HEK293 (cell line): ENCODE results near the gene PIN1.

ENCODE experiments used
- CTCF ChIA-PET: fragments of 350-600 bp; formaldehyde crosslinking; extraction: SDS; loops from one replicate; lab custom pipeline; 2021; ENCODE audit warnings: antibody characterized with exemption; lab: Yijun Ruan, JAX
- POLR2A ChIA-PET: fragments of 300-600 bp; formaldehyde crosslinking; extraction: SDS; loops from one replicate; lab custom pipeline; 2020; ENCODE audit warnings: antibody characterized with exemption, inconsistent platforms; lab: Yijun Ruan, JAX
- H3K27ac ChIP-seq: fragments of 200-500 bp; sonication (Bioruptor generic); 2 replicates; pipeline ENCODE4 v1.5.1; 2014; ENCODE audit warnings: low read depth, low read length, control low read depth, inconsistent platforms; ENCODE audit errors: extremely low read depth
- H3K36me3 ChIP-seq, 2 experiments: fragments of 200-500 bp in 1 of 2; sonication (Bioruptor generic) in 1 of 2; 1 replicate in 1 of 2; 2 replicates in 1 of 2; pipeline ENCODE4 v1.5.1; 2014 to 2017; ENCODE audit warnings: inconsistent platforms in 2 of 2, low read length in 2 of 2; ENCODE audit not compliant: control insufficient read depth in 2 of 2, insufficient read depth in 1 of 2
- H3K4me1 ChIP-seq: fragments of 200-500 bp; sonication (Bioruptor generic); 2 replicates; pipeline ENCODE4 v1.5.1; 2014; ENCODE audit warnings: mild to moderate bottlenecking, low read length, inconsistent platforms; ENCODE audit not compliant: control insufficient read depth, insufficient read depth
- H3K4me3 ChIP-seq: 2 replicates; pipeline ENCODE4 v1.5.1; 2011; ENCODE audit warnings: low read depth, mild to moderate bottlenecking, control low read depth, low read length, moderate library complexity
- H3K9me3 ChIP-seq: fragments of 200-500 bp; sonication (Bioruptor generic); 2 replicates; pipeline ENCODE4 v1.5.1; 2014; ENCODE audit warnings: low read depth, low read length, inconsistent platforms; ENCODE audit not compliant: control insufficient read depth, insufficient read depth
- FEZF1 ChIP-seq: fragments of 450-650 bp; formaldehyde crosslinking; IDR thresholded peaks from 2 replicates; pipeline ENCODE4 v1.5.1; 2016; ENCODE audit warnings: missing biosample characterization, missing genetic modification characterization
- KLF7 ChIP-seq: fragments of 450-650 bp; formaldehyde crosslinking; IDR thresholded peaks from 2 replicates; pipeline ENCODE4 v1.5.1; 2016; ENCODE audit warnings: missing biosample characterization, missing genetic modification characterization, borderline replicate concordance
- ZBTB1 ChIP-seq: fragments of 450-650 bp; formaldehyde crosslinking; IDR thresholded peaks from 2 replicates; pipeline ENCODE4 v1.5.1; 2016; ENCODE audit warnings: missing biosample characterization, missing genetic modification characterization
- ZNF324 ChIP-seq: fragments of 450-650 bp; formaldehyde crosslinking; IDR thresholded peaks from 2 replicates; pipeline ENCODE4 v1.5.1; 2016; ENCODE audit warnings: missing biosample characterization, missing genetic modification characterization
- ZNF335 ChIP-seq: fragments of 450-650 bp; formaldehyde crosslinking; conservative IDR thresholded peaks from 2 replicates; pipeline ENCODE4 v1.5.1; 2016; ENCODE audit warnings: missing biosample characterization, missing genetic modification characterization
- ZNF391 ChIP-seq: fragments of 450-650 bp; formaldehyde crosslinking; IDR thresholded peaks from 2 replicates; pipeline ENCODE4 v1.5.1; 2016; ENCODE audit warnings: low read depth, missing biosample characterization, missing genetic modification characterization, borderline replicate concordance
- ZNF488 ChIP-seq: fragments of 450-650 bp; formaldehyde crosslinking; IDR thresholded peaks from 2 replicates; pipeline ENCODE4 v1.5.1; 2016; ENCODE audit warnings: missing biosample characterization, missing genetic modification characterization
- ZNF544 ChIP-seq: fragments of 450-650 bp; formaldehyde crosslinking; IDR thresholded peaks from 2 replicates; pipeline ENCODE4 v1.5.0; 2017; ENCODE audit warnings: missing biosample characterization, missing genetic modification characterization
- ZNF707 ChIP-seq: fragments of 450-650 bp; formaldehyde crosslinking; IDR thresholded peaks from 2 replicates; pipeline ENCODE4 v1.5.1; 2016; ENCODE audit warnings: missing biosample characterization, missing genetic modification characterization
- TF ChIP-seq, protein P1 (sequence below): fragments of 450-650 bp; formaldehyde crosslinking; conservative IDR thresholded peaks from 2 replicates; pipeline ENCODE4 v1.5.1; 2016; ENCODE audit warnings: low read depth, missing biosample characterization, missing genetic modification characterization

Gene PIN1

GRCh38 chr19:9891609-9892373 is 56.7 kb downstream of the PIN1 start:
- no peak overlapping the region for H3K4me3 ChIP-seq
- TF ChIP-seq FEZF1 (tag by site-specific recombination) (no peak), ZNF391 (tag by site-specific recombination) (no peak), ZNF335 (tag by site-specific recombination) (no peak), ZNF488 (tag by site-specific recombination) (no peak), ZNF324 (no peak), ZNF544 (no peak), ZBTB1 (tag by site-specific recombination) (no peak), ZNF707 (tag by site-specific recombination) (no peak), KLF7 (no peak)
- TF ChIP-seq, protein P1, sequence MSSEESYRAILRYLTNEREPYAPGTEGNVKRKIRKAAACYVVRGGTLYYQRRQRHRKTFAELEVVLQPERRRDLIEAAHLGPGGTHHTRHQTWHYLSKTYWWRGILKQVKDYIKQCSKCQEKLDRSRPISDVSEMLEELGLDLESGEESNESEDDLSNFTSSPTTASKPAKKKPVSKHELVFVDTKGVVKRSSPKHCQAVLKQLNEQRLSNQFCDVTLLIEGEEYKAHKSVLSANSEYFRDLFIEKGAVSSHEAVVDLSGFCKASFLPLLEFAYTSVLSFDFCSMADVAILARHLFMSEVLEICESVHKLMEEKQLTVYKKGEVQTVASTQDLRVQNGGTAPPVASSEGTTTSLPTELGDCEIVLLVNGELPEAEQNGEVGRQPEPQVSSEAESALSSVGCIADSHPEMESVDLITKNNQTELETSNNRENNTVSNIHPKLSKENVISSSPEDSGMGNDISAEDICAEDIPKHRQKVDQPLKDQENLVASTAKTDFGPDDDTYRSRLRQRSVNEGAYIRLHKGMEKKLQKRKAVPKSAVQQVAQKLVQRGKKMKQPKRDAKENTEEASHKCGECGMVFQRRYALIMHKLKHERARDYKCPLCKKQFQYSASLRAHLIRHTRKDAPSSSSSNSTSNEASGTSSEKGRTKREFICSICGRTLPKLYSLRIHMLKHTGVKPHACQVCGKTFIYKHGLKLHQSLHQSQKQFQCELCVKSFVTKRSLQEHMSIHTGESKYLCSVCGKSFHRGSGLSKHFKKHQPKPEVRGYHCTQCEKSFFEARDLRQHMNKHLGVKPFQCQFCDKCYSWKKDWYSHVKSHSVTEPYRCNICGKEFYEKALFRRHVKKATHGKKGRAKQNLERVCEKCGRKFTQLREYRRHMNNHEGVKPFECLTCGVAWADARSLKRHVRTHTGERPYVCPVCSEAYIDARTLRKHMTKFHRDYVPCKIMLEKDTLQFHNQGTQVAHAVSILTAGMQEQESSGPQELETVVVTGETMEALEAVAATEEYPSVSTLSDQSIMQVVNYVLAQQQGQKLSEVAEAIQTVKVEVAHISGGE (tag by site-specific recombination): no peak
- H3K9me3 ChIP-seq: no peaks in the 10 kb centered on the region
- no peaks in the 10 kb centered on the region for H3K4me1 ChIP-seq
- H3K27ac ChIP-seq: no peak overlapping the region
- ChIA-PET POLR2A (interaction anchor here (0.5 kb wide), 1 partner anchor 57 kb away, joined by 5 read pairs; the partner anchor contains the start of gene PIN1), CTCF (no interaction called here)
- no peaks in the 10 kb centered on the region for H3K36me3 ChIP-seq
